K562 (cell line): ENCODE results near the gene KLHL6. TPM values are rescaled to one million over a fixed set of nuclear protein-coding genes. Genes with fewer than 3 reads are reported as not detected.

Experiments used
- AFF4 ChIP-seq: sonication (generic); formaldehyde crosslinking; IDR thresholded peaks from 2 replicates; pipeline ENCODE4 v1.8.0; 2023; ENCODE audit warnings: mild to moderate bottlenecking, missing genetic modification reagents
- NCOA2 ChIP-seq, 2 experiments: fragments of 450-650 bp; IDR thresholded peaks; 2 replicates each; pipeline ENCODE4 v1.6.1; 2018; ENCODE audit warnings: mild to moderate bottlenecking in 2 of 2, moderate library complexity in 1 of 2; ENCODE audit not compliant: partially characterized antibody in 2 of 2
- PHB ChIP-seq: fragments of 250-450 bp; sonication (Bioruptor Pico); IDR thresholded peaks from 2 replicates; pipeline ENCODE4 v1.5.0; 2021
- RBFOX2 ChIP-seq: fragments of 200-400 bp; formaldehyde crosslinking; IDR thresholded peaks from 2 replicates; pipeline ENCODE4 v1.6.1; 2017; ENCODE audit warnings: low read depth, mild to moderate bottlenecking, low read length, moderate library complexity
- SREBF2 ChIP-seq: sonication (generic); formaldehyde crosslinking; IDR thresholded peaks from 2 replicates; pipeline ENCODE4 v1.4.0; 2020; ENCODE audit warnings: mild to moderate bottlenecking, missing genetic modification reagents
- THRB ChIP-seq: fragments of 450-650 bp; formaldehyde crosslinking; conservative IDR thresholded peaks from 2 replicates; pipeline ENCODE4 v1.4.0; 2022; ENCODE audit warnings: mild to moderate bottlenecking, missing genetic modification characterization
- ZFX ChIP-seq: sonication (generic); formaldehyde crosslinking; IDR thresholded peaks from 2 replicates; pipeline ENCODE4 v1.8.0; 2022; ENCODE audit warnings: mild to moderate bottlenecking, missing genetic modification reagents, moderate library complexity
- ZKSCAN1 ChIP-seq: fragments of 150-350 bp; IDR thresholded peaks from 2 replicates; pipeline ENCODE4 v1.6.1; 2016; ENCODE audit warnings: low read depth, low read length
- ZNF586 ChIP-seq: fragments of 450-650 bp; formaldehyde crosslinking; conservative IDR thresholded peaks from 2 replicates; pipeline ENCODE4 v1.4.0; 2020; ENCODE audit warnings: mild to moderate bottlenecking, moderate library complexity
- ZNF778 ChIP-seq: fragments of 450-650 bp; formaldehyde crosslinking; IDR thresholded peaks from 2 replicates; pipeline ENCODE4 v1.4.0; 2020; ENCODE audit warnings: mild to moderate bottlenecking, moderate library complexity
- polyA plus RNA-seq, 8 experiments: library from polyadenylated mRNA; depleted of rRNA in 4 of 8; stranded (reverse) in 5 of 8; unstranded in 3 of 8; fragments of >200 nt; fragmentation: Nextera tagmentation in 2 of 8; fragmentation: Illumina TruSeq in 1 of 8; extraction: Ambion mirVana in 2 of 8; extraction: Trizol in 1 of 8; gene quantifications; 2 replicates each; pipeline versions ENCODE4 v1.2.1 to v1.2.3, GENCODE V29; 2011 to 2014; ENCODE audit warnings: inconsistent platforms in 1 of 8, missing spikeins in 1 of 8
- total RNA-seq, 7 experiments: library from RNA; depleted of rRNA in 6 of 7; stranded (reverse); fragments of >200 nt in 6 of 7; fragmentation: Illumina TruSeq in 2 of 7; extraction: Trizol in 2 of 7; gene quantifications; 2 replicates each; pipeline versions ENCODE4 v1.2.1 to v1.2.3, GENCODE V29; 2011 to 2021; ENCODE audit warnings: low replicate concordance in 1 of 7
- TF ChIP-seq, protein P1 (sequence below): fragments of 200-800 bp; sonication (Bioruptor generic); IDR thresholded peaks from 2 replicates; pipeline ENCODE4 v1.6.1; 2016; ENCODE audit warnings: missing genetic modification characterization, missing compliant biosample characterization
- TF ChIP-seq, protein P2 (sequence below): fragments of 200-800 bp; sonication (Bioruptor generic); IDR thresholded peaks from 2 replicates; pipeline ENCODE4 v1.6.1; 2017; ENCODE audit warnings: missing genetic modification characterization, missing compliant biosample characterization
- TF ChIP-seq, protein P3 (sequence below), 2 experiments: fragments of 200-800 bp in 1 of 2; sonication (Bioruptor generic) in 1 of 2; sonication (generic) in 1 of 2; formaldehyde crosslinking in 1 of 2; IDR thresholded peaks in 1 of 2; conservative IDR thresholded peaks in 1 of 2; 2 replicates each; pipeline versions ENCODE4 v1.5.0 to v1.6.1; 2016 to 2020; ENCODE audit warnings: missing compliant biosample characterization in 1 of 2, missing genetic modification characterization in 1 of 2, missing genetic modification reagents in 1 of 2

Gene KLHL6
- total and polyA plus RNA-seq, 9 of the 15 experiments (the other 6 are each of a cell fraction or from before 2014, with no cell fraction given), result 0.18 to 2.1 (median 1.4) TPM

GRCh38 chr3:183554377-183554776 lies 1.1 kb downstream of the KLHL6 start (continued):
- TF ChIP-seq, protein P1, sequence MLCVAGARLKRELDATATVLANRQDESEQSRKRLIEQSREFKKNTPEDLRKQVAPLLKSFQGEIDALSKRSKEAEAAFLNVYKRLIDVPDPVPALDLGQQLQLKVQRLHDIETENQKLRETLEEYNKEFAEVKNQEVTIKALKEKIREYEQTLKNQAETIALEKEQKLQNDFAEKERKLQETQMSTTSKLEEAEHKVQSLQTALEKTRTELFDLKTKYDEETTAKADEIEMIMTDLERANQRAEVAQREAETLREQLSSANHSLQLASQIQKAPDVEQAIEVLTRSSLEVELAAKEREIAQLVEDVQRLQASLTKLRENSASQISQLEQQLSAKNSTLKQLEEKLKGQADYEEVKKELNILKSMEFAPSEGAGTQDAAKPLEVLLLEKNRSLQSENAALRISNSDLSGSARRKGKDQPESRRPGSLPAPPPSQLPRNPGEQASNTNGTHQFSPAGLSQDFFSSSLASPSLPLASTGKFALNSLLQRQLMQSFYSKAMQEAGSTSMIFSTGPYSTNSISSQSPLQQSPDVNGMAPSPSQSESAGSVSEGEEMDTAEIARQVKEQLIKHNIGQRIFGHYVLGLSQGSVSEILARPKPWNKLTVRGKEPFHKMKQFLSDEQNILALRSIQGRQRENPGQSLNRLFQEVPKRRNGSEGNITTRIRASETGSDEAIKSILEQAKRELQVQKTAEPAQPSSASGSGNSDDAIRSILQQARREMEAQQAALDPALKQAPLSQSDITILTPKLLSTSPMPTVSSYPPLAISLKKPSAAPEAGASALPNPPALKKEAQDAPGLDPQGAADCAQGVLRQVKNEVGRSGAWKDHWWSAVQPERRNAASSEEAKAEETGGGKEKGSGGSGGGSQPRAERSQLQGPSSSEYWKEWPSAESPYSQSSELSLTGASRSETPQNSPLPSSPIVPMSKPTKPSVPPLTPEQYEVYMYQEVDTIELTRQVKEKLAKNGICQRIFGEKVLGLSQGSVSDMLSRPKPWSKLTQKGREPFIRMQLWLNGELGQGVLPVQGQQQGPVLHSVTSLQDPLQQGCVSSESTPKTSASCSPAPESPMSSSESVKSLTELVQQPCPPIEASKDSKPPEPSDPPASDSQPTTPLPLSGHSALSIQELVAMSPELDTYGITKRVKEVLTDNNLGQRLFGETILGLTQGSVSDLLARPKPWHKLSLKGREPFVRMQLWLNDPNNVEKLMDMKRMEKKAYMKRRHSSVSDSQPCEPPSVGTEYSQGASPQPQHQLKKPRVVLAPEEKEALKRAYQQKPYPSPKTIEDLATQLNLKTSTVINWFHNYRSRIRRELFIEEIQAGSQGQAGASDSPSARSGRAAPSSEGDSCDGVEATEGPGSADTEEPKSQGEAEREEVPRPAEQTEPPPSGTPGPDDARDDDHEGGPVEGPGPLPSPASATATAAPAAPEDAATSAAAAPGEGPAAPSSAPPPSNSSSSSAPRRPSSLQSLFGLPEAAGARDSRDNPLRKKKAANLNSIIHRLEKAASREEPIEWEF (CRISPR knock-in tag), result no peak
- TF ChIP-seq AFF4 (no peak), RBFOX2 (no peak), SREBF2 (CRISPR knock-in tag) (no peak), ZNF778 (CRISPR knock-in tag) (no peak), NCOA2 (IDR thresholded peaks at IDR 0.05; ENCODE audit: partially characterized antibody in 2 of 2) (no peak), ZKSCAN1 (no peak), PHB (no peak), ZFX (0 out of 2 replicates have a peak, but pooled peaks have one; percentile 34), THRB (CRISPR knock-in tag) (no peak), ZNF586 (CRISPR knock-in tag) (no peak)
- TF ChIP-seq, protein P2, sequence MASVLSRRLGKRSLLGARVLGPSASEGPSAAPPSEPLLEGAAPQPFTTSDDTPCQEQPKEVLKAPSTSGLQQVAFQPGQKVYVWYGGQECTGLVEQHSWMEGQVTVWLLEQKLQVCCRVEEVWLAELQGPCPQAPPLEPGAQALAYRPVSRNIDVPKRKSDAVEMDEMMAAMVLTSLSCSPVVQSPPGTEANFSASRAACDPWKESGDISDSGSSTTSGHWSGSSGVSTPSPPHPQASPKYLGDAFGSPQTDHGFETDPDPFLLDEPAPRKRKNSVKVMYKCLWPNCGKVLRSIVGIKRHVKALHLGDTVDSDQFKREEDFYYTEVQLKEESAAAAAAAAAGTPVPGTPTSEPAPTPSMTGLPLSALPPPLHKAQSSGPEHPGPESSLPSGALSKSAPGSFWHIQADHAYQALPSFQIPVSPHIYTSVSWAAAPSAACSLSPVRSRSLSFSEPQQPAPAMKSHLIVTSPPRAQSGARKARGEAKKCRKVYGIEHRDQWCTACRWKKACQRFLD (CRISPR knock-in tag), result no peak; the same call in 1 of the 2 replicates
- TF ChIP-seq, protein P3, sequence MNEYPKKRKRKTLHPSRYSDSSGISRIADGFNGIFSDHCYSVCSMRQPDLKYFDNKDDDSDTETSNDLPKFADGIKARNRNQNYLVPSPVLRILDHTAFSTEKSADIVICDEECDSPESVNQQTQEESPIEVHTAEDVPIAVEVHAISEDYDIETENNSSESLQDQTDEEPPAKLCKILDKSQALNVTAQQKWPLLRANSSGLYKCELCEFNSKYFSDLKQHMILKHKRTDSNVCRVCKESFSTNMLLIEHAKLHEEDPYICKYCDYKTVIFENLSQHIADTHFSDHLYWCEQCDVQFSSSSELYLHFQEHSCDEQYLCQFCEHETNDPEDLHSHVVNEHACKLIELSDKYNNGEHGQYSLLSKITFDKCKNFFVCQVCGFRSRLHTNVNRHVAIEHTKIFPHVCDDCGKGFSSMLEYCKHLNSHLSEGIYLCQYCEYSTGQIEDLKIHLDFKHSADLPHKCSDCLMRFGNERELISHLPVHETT (CRISPR knock-in tag; conservative IDR thresholded peaks at IDR 0.05 in 1 of 2, IDR thresholded peaks at IDR 0.05 in 1 of 2), result no peak
